GM12878 (cell line): ENCODE data around the gene THRAP3.

ENCODE experiments used
- ESRRA ChIP-seq: IDR thresholded peaks from 2 replicates; pipeline ENCODE4 v1.6.1; 2012; ENCODE audit warnings: mild to moderate bottlenecking, low read length, improper control_type of control experiment
- EZH2 ChIP-seq: IDR thresholded peaks from 2 replicates; pipeline ENCODE4 v1.6.1; 2012; ENCODE audit warnings: low read depth, mild to moderate bottlenecking, control low read depth, inconsistent platforms, low read length, borderline replicate concordance; ENCODE audit not compliant: control insufficient read depth
- HDGF ChIP-seq: fragments of 450-650 bp; IDR thresholded peaks from 2 replicates; pipeline ENCODE4 v1.6.1; 2016; ENCODE audit warnings: antibody characterized with exemption
- POLR2A ChIP-seq: IDR thresholded peaks from 2 replicates; pipeline ENCODE4 v1.6.1; 2011; ENCODE audit warnings: low read depth, mild to moderate bottlenecking, low read length
- RAD51 ChIP-seq: fragments of 450-650 bp; IDR thresholded peaks from 2 replicates; pipeline ENCODE4 v1.6.1; 2016; ENCODE audit warnings: moderate library complexity, mild to moderate bottlenecking, inconsistent platforms
- SIN3A ChIP-seq: IDR thresholded peaks from 2 replicates; pipeline ENCODE4 v1.6.1; 2012; ENCODE audit warnings: low read depth, low read length, improper control_type of control experiment
- SP1 ChIP-seq: IDR thresholded peaks from one replicate; pipeline ENCODE4 v1.6.1; 2011; ENCODE audit warnings: low read depth, low read length
- SUZ12 ChIP-seq: fragments of 200-600 bp; sonication (generic); IDR thresholded peaks from one replicate; pipeline ENCODE4 v1.6.1; 2018; ENCODE audit warnings: antibody characterized with exemption, mild to moderate bottlenecking; ENCODE audit not compliant: unreplicated experiment
- TF ChIP-seq, protein P1 (sequence below): fragments of 450-650 bp; IDR thresholded peaks from 2 replicates; pipeline ENCODE4 v1.6.1; 2016; ENCODE audit warnings: mild to moderate bottlenecking
- TF ChIP-seq, protein P2 (sequence below), 3 experiments: IDR thresholded peaks in 2 of 3; conservative IDR thresholded peaks in 1 of 3; 2 replicates each; pipeline ENCODE4 v1.5.1; 2011; ENCODE audit warnings: low read depth in 3 of 3, low read length in 3 of 3, mild to moderate bottlenecking in 3 of 3, control low read depth in 2 of 3, moderate library complexity in 2 of 3, inconsistent platforms in 1 of 3, mixed read lengths in 1 of 3; ENCODE audit not compliant: control insufficient read depth in 2 of 3, insufficient read depth in 1 of 3; ENCODE audit errors: extremely low read depth in 1 of 3
- TF ChIP-seq, protein P3 (sequence below): IDR thresholded peaks from 2 replicates; pipeline ENCODE4 v1.6.1; 2011; ENCODE audit warnings: borderline replicate concordance, low read depth, mild to moderate bottlenecking, moderate library complexity, mixed read lengths, low read length; ENCODE audit not compliant: insufficient read depth; ENCODE audit errors: extremely low read length
- TF ChIP-seq, protein P4 (sequence below): fragments of 450-650 bp; IDR thresholded peaks from 2 replicates; pipeline ENCODE4 v1.6.1; 2014; ENCODE audit warnings: mild to moderate bottlenecking

DNA sequence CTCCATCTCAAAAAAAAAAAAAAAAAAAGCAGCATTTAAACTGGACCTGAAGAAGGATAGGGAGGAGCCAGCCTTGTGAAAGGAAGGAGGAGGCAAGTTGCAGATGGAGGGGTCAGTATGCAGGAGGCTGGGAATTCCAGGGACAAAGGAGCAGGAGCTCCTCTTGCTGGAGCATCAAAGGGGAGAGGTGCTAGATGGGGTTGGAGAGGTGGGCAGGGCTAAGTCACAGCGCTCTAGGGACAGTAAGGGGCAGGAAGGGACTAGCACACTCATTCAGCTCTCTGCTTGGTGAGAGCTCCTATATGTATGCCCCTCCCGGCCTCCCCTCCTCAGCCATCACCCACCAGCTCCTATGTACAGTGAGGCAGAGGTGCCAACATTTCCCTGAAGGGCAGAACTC lies 41.5 kb upstream of the THRAP3 start:
- TF ChIP-seq, protein P1, sequence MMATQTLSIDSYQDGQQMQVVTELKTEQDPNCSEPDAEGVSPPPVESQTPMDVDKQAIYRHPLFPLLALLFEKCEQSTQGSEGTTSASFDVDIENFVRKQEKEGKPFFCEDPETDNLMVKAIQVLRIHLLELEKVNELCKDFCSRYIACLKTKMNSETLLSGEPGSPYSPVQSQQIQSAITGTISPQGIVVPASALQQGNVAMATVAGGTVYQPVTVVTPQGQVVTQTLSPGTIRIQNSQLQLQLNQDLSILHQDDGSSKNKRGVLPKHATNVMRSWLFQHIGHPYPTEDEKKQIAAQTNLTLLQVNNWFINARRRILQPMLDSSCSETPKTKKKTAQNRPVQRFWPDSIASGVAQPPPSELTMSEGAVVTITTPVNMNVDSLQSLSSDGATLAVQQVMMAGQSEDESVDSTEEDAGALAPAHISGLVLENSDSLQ: no peak
- TF ChIP-seq, protein P2, sequence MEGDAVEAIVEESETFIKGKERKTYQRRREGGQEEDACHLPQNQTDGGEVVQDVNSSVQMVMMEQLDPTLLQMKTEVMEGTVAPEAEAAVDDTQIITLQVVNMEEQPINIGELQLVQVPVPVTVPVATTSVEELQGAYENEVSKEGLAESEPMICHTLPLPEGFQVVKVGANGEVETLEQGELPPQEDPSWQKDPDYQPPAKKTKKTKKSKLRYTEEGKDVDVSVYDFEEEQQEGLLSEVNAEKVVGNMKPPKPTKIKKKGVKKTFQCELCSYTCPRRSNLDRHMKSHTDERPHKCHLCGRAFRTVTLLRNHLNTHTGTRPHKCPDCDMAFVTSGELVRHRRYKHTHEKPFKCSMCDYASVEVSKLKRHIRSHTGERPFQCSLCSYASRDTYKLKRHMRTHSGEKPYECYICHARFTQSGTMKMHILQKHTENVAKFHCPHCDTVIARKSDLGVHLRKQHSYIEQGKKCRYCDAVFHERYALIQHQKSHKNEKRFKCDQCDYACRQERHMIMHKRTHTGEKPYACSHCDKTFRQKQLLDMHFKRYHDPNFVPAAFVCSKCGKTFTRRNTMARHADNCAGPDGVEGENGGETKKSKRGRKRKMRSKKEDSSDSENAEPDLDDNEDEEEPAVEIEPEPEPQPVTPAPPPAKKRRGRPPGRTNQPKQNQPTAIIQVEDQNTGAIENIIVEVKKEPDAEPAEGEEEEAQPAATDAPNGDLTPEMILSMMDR (IDR thresholded peaks at IDR 0.05 in 2 of 3, conservative IDR thresholded peaks at IDR 0.05 in 1 of 3; ENCODE audit: control insufficient read depth in 2 of 3, extremely low read depth in 1 of 3, insufficient read depth in 1 of 3, low read depth in 3 of 3, low read length in 3 of 3): no peak
- TF ChIP-seq ESRRA (no peak), EZH2 (no peak), SIN3A (no peak), POLR2A (no peak), HDGF (no peak), SUZ12 (no peak), RAD51 (no peak), SP1 (no peak)
- TF ChIP-seq, protein P3, sequence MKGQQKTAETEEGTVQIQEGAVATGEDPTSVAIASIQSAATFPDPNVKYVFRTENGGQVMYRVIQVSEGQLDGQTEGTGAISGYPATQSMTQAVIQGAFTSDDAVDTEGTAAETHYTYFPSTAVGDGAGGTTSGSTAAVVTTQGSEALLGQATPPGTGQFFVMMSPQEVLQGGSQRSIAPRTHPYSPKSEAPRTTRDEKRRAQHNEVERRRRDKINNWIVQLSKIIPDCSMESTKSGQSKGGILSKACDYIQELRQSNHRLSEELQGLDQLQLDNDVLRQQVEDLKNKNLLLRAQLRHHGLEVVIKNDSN: no peak
- TF ChIP-seq, protein P4, sequence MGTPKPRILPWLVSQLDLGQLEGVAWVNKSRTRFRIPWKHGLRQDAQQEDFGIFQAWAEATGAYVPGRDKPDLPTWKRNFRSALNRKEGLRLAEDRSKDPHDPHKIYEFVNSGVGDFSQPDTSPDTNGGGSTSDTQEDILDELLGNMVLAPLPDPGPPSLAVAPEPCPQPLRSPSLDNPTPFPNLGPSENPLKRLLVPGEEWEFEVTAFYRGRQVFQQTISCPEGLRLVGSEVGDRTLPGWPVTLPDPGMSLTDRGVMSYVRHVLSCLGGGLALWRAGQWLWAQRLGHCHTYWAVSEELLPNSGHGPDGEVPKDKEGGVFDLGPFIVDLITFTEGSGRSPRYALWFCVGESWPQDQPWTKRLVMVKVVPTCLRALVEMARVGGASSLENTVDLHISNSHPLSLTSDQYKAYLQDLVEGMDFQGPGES: no peak
